IPS DF 4.7 (cell line): ENCODE data around the gene TMEM53.
"Not testable (repeated sequence)": the region's sequence is repeated elsewhere in the genome, so short reads cannot be mapped to it uniquely, and the experiment has no call there.

ENCODE experiments used
- DNase-seq: peaks from one replicate; pipeline ENCODE4 v3.0.0-alpha.2; 2013; ENCODE audit warnings: low spot score; ENCODE audit errors: extremely low read depth

TMEM53 gene

GRCh38 chr1:44674113-44675000 is at the start of gene TMEM53, which contains the start of gene ARMH1:
Gene TMEM53, minus strand, starts transcription at chr1:44674481. Its CDS starts 90 bp downstream, at chr1:44674391.
Gene ARMH1, plus strand, starts transcription at chr1:44674714. Its CDS starts 14,984 bp downstream, at chr1:44689698.
- DNase-seq: peak; percentile 93

GRCh38 chr1:44723496-44724295 is 49.4 kb upstream of the TMEM53 start:
- DNase-seq: no peak

DNA sequence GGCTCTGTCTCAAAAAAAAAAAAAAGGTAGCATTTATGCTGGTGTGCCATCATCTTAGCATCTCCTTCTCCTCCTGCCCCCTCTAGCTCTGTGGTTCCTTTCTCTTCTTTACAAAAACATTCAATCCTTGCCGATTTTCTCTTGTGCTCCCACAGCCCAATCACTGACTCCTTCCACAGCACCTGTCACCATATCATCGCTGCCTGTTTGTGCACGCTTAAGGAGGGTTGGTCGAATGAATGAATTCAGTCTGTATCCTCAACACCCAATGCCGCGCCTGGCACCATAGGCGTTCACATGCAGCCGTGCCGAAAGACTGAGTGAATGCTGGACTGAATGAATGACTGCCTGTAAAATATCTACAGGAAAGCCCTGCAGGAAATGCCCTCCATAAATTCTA is 48.8 kb upstream of the TMEM53 start:
- DNase-seq: no peak

- DNase-seq: no peak
Measured at GRCh38 chr1:44721485-44722361, 47.4 kb upstream of the TMEM53 start.

DNA sequence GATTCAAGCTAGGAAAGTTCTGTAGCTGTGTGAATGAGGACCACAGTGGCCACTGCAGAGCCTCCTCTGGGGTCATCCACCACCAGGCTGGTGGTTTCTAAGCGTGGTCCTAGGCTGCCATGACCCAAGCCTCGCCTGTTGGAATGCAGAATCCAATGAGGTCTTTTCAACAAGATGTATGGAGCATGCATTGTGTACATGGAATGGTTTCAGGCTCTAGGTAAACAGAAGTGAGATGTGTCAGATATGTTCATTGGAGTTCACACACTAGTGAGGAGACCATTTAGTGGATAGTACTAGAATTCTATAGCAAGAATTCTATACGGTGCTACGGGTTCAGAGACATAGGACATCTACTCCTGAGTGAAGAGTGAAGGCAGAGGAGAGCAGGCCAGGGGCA is 46.0 kb upstream of the TMEM53 start:
- DNase-seq: no peak

DNA sequence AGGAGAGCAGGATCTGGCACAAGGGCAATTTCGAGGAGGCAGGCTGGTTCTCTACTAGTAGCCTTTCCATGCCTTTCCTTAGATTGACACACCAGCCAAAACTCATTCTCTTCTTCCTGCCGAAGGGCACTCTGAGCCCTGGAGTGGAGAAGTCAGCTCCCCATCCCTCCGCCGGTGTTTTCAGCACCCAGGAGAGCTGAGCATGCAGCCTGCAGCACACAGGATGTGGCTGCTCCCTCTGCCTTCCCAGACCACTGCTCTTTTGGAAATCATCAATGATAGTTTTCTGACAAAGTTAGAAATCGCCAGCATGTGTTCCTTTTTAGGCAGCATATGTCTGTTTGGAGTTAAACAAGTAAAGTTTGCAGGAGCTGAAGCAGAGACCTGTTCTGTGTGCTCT is 45.0 kb upstream of the TMEM53 start:
- no peak for DNase-seq

DNA sequence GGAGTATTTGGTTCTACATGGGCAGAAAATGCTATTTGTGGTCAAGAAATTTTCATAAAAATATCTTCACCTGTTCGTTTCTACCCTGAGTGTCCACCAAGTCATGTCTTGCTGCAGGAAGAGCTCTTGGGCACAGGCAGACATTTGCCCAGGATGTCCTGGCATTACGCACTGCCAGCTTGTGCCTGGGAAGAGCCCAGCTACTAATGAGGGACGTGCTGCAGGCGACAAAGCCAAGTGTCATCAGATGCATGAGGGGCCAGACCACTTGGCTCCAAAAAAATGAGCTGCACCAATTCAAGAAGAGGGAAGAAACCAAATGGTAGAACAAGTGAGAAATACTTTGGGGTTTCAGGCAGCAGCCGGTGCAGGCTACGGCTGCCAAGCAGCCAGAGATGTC is 43.8 kb upstream of the TMEM53 start:
- no peak for DNase-seq

DNA sequence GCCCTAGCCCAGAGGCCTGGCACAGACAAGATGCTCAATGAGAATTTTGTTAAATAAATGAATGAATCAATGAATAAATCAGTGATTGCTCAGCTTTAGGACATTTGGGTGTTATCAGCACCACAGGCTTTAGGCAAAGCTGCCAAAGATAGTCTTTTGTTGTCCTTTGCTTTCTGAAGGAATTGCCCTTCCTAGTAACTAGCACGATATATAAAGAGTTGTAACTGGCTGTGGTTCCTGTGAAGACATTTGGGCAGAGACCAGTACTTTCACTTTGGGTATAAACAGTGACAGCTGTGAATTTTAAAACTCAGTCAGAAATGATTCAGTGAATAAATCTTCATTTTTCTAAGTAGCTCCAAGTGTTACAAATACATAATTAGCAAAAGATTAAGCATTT is 43.4 kb upstream of the TMEM53 start:
- no peak for DNase-seq

- DNase-seq: no peak
Measured at GRCh38 chr1:44717156-44717555, 42.9 kb upstream of the TMEM53 start.

- no peak for DNase-seq
Measured at GRCh38 chr1:44714944-44715571, 40.8 kb upstream of the TMEM53 start.

- DNase-seq: no peak
Measured at GRCh38 chr1:44714532-44714931, 40.3 kb upstream of the TMEM53 start.

GRCh38 chr1:44713321-44713781 is 39.1 kb upstream of the TMEM53 start:
- DNase-seq: no peak

GRCh38 chr1:44707959-44708831 is 33.9 kb upstream of the TMEM53 start:
- DNase-seq: no peak

- DNase-seq: no peak
Measured at GRCh38 chr1:44707112-44707881, 33.0 kb upstream of the TMEM53 start.

DNA sequence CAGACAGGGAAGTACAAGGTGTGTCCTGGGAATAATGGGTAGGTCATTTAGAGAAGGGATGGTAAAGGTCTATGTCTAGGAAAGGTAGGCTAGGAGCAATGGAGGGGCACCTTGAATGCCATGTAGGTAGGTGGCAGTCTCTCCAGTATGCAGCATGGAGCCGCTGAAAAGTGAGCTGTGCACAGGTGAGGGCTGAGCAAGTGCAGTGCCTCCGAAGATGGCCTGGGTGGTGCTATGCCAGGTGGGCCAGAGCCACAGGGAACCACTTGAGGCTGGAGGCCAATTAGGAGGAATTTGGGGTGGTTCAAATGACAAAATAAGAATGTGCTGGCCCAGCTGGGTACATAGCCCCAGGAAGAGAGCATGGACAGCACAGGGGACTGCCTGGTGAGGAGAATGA is 31.7 kb upstream of the TMEM53 start:
- no peak for DNase-seq

DNA sequence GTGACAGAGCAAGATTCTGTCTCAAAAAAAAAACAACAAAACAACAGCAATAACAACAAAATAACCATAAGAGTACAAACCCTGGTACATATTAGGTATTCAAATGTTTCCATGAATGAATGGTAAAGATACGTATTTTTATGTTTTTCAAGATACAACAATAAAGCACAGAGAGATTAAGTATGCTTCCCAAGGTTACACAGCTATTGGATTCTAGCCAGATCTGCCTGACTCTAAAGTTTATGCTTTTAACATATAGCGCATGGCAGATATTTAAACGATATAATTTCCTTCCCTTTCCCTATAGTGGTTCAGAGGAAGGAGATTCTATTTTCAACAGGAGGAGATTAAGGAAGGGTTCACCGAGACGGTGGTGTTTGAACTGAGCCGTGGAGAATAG is 31.2 kb upstream of the TMEM53 start:
- no peak for DNase-seq

DNA sequence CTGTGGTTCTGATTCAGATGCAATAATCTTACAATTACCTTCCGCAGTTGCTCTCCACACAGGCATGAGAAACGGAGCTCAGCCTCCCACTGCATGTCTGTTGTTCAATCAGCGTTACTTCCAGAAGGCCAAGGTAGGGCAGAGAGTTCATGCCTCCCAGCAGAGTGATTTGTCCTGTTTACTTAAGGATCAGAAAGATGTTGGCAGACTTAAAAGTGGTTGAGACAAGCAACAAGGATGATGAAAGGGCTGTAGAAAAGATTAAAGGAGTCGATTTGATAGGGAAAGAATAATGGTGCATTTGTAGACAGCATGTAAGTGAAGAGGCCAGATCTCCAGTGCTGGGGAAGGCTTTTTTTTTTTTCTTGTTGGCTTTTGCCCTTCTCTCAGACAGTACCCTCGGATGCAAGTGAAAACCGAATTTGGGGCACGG is 26.9 kb upstream of the TMEM53 start:
- DNase-seq: no peak

DNA sequence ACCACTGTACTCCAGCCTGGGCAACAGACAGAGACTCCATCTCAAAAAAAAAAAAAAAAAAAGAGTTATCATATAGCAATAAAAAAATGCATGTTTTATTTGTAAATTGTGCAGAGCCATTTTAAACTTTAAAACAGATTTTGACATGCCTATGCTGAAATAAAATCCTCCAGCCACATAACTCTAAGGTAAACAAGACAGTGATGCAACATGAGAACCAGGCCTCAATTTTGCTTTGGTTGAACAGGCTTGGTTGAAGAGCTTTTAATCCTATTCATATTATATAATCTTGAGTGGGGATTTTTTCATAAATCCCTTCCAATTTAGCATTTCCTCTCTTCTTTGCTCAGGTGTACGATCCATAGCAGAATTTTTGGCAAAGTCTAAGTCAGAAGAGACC is 26.3 kb upstream of the TMEM53 start:
- DNase-seq: no peak

- DNase-seq: not testable (repeated sequence)
Measured at GRCh38 chr1:44699375-44699774, 25.1 kb upstream of the TMEM53 start.
